OCI-M2 (cell line): ENCODE measurements around the gene XPO6.

ENCODE experiments used
- DNase-seq: peaks from one replicate; lab custom pipeline; 2025; ENCODE audit not compliant: unreplicated experiment; lab: John Stamatoyannopoulos, UW

XPO6 gene

DNA sequence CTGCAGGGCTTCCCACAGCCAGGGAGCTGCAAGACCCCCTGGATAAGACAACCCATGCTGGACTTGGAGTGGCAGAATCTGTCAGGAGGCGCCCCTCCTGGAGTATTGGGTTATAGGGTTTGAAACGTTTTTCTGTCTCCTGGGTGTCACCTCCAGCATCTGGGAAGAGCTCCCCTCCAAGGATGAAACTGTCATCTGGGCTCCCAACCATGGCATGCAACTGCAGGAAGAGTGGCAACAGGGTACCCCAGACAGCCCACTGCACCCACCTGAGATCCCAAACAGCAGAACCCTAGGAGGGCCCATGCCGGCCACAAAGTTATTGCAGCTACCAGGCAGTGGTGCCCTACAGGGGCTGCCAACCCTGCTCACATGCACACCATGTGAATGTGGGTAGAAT, 147.6 kb downstream of the XPO6 start:
- no peak for DNase-seq

- DNase-seq, result no peak
Observed at GRCh38 chr16:28063591-28064061, 148.1 kb downstream of the XPO6 start, which contains the start of gene GSG1L. Gene GSG1L, minus strand, starts transcription at chr16:28063714. Its CDS starts 290 bp downstream, at chr16:28063424.

DNA sequence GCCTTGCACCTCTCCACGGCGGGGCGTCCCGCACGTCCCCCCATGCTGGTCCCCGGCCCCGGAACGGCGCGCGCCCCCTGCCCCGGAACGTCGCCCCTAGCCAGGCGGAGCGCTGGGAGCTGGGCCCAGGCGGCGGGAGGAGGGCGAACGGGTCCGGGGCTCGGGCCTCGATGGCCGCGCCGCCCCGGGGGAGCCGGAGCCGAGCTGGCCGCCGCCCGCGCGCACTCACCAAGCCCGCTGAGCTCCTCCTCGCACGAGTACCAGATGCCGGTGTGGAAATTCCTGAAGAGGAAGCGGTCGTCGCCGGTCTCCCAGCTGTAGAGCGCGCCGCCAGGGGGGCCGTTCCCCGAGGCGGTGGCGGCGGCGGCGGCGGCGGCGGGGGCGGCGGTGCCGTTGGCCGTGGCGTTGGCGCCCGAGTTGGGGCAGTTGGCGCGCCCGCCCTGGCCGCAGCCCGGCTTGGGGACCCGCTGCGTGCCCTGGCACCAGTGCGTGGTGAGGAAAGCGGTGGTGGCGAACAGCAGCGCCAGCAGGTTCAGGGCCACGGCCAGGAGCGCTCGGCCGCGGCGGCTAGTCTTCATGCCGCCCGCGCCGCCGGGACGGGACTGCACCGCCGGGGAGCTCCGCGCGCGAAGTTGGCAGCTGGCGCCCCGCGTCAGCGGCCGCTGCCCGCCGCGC, 148.8 kb downstream of the XPO6 start:
- DNase-seq, result no peak

DNA sequence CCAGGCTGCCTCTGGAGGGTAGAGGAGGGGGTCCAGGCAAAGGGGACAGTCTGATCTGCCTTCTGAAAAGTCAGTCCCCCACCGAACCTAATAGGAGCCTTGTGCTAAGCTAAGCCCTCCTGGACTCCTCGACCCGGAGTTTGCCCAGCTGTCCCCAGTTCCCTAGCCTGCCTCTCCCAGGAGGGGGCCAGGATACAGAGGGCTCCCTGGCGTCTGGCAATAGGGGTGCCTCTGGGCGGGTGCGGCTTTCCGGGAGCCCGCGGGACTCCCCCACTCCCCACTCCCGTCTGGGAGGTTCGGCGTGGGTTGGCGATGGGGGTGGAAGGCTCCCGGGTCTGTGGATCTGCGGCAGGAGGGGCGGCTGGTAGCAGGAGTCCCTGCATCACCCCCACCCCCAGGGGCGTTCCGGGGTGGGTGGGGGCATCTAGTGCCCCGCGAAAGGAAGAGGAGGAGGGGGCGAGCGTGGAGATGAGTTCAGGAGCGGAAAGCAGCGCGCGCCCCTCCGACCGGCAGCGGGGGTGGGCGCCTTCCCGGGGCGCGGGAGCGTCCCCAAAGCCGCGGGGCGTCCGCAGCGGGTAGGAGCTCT, 149.4 kb downstream of the XPO6 start:
- DNase-seq, result no peak

DNA sequence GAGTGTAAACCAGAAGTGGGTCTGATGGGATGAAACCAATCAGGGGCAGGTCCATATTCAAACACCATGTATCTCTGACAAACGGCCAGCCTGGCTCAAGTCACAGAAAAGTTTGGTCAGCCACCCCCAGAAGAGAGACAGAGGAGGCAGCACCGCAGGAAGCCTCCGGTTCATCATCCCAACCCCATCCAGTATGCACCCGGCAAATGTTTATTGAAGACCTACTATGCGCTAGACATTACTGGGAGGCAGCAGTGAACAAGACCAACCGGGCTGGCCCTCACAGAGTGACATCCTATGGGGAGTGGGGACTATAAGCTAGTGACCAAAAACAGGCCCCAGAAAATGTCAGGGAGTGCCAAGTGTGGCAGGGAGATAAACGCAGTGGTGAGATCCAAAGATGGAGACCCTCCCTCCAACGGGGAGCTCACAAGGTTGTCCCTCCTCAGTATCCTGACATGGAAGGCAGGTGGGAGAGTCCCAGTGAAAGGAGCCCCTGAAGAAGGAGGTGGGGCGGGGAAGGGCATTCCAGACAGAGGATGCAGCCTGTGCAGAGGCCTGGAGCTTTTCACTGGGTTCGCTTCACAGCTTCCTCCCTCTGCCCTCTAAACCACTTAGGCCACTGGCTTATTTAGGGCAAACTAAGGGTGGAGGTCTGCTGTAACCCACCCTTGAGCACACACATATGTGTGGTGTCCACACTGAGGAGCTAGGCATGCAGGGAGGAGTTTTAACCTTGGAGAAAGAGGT, 150.2 kb downstream of the XPO6 start:
- no peak for DNase-seq

DNA sequence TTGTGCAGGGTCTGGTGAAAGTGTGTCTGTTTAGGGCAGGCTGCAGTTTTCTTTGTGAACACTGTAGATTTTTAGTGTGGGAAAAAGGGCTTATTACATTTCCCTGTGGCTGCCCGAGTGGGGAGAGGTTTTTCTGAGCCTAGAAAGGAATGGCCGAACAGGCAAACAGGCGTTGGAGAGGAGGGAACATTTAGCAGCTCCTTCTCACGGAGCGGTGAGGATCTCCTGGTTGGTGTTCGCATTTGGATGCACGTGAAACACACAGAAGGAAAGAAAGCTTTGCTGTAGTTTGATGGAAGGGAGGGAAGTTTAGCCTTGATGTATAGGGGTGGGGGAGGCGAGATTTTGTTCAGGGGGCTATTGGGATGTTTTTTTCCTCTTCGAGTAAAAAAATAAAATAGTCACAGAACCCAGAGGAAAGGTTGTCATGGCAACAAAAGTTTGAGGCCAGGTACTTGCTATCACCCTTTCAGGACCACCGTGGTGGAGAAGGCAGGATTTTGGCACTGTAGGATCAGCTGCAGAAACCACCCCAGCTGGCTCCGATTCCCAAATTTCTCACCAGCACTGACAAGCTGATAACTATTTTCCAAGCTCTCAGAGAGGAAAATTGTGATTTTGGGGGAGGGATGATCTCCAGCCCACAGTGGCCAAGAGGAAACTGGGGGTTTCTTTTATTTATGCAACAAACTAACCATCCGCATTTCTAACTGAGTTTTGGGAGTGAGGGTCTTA, 151.8 kb downstream of the XPO6 start:
- DNase-seq, result no peak

DNA sequence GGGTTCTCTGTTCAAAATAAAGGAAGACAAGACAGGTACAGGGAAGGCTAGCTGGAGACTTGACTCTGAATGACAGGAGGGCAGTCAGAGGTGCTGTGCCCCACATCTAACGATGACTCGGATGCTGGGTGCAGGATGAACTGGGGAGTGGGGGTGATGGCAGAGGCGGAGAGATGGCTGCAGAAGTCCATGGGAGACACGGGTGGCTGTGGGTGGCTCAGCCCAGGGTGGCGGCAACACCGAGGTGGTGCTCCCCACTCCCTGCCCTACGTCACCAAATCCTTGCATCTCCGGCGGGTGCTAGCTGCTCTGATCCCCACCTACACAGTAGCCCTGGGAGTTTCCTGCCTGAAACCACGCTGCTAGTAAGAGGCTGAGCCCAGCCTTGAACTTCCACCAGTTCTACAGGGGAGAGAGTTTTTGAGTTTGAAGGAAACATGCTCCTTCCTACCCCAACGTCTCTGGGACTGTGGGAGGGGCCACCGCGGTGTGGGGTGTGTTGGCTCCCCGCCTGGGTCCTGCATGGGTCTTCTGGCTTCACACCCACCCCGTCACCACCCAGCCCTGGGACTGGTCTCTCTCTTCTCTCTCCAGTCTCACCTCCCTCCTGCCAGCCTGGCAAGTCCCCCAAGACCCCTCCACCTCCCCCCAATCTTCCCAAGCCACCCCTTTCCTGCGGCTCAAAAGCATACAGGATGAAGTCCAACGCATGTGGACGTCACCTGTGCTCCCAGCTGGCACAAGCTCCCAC, 152.8 kb downstream of the XPO6 start:
- DNase-seq, result no peak

DNA sequence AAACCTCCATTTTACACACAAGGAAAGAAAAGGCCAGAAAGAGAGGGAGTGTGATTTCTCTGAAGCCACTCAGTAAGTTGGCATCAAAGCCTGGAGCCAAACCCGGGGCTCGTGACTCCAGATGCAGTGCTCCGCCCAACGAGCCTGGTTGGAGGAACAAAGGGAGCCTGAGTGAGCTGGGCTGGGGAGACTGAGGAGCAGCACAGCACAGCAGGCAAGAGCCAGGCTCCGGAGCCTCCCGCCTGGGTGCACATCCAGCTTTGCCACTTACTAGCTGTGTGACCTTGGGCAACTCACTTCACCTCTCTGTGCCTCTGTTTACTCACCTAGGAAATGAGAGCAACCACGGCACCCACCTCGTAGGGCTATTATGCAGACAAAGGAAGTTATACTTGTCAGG, 153.8 kb downstream of the XPO6 start:
- no peak for DNase-seq

DNA sequence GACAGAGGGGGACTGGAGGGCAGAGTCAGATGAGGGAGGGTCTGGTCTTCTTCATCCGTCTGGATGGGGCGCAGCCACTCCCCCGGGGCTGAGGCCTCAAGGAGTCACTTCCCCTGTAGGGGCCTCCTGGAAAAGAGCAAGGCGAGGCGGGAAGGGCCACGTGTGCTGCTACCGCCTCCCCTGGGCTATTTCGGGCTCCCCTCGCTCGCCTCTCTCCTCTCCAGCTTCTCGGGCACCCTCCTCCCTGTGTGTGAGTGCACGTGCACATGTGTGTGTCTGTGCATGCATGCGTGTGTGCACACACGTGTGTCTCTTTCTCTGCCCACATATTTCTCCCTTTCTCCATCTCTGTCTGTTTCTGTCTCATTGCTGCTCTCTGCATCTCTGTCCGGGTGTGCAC, 158.3 kb downstream of the XPO6 start:
- DNase-seq, result no peak

DNA sequence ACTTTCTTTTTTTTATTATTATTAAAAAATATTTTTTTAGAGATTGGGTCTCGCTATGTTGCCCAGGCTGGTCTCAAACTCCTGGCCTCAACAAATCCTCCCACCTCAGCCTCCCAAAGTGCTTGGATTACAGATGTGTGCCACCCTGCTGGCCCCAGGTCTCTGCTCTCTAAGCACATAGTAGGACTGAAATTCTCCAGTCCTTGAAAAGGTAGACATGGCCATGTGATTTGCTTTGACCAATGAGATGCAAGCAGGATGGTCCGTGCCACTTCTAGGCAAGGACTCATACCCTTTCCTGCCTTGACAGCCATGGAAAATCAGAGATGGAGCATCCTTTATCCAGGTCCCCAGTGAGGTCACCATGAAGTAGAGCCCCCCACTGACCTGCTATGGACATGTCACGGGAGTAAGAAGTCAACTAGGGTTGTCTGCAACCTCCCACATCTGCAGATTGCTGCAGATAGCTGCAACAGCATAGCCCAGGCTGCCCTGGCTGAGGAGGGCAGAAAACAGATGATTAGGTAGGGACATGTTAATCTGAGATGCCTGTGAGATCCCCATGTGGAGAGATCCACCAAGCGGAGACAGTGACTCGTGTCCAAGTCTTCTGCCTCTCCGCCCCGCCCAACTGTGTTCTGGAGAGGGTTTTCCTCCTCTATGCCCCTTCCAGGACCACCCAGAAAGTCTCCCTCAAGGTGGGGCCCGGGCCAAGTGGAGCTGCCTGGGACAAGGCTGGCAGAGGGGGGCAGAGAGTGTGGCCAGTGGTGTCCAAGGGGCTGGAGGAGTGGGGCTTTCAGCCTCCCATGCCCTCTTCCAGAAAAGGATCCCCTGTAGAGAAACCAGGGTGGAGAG, 159.3 kb downstream of the XPO6 start:
- no peak for DNase-seq

- DNase-seq, result no peak
Observed at GRCh38 chr16:28051486-28051885, 160.3 kb downstream of the XPO6 start.
